GM19043 (cell line): ENCODE measurements around the gene ATG2B.

Experiments used
- ATAC-seq: cut with Tn5 transposase; IDR thresholded peaks from one replicate; pipeline ENCODE4 v1.9.1; 2021; ENCODE audit warnings: low read depth; ENCODE audit not compliant: unreplicated experiment

Gene ATG2B

DNA sequence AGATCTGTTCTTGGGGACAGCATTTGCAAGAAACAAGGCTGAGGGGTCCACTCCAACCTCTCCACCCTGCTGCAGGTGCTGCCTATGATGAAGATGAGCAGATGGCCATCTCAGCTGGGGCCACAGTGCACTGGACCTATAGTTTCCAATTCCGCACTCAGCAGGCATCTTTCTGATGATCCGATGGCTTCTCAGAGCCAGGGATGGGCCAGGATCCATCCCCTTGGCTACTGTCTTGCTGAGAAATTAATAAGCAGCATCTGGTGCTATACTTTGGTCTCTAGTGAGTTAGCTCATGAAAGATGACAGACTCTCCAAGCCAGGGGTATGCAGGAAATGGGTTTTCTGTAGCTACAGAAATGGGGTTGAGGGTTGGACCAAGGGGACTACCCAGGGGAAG is 125.5 kb downstream of the ATG2B start:
- ATAC-seq = no peak

DNA sequence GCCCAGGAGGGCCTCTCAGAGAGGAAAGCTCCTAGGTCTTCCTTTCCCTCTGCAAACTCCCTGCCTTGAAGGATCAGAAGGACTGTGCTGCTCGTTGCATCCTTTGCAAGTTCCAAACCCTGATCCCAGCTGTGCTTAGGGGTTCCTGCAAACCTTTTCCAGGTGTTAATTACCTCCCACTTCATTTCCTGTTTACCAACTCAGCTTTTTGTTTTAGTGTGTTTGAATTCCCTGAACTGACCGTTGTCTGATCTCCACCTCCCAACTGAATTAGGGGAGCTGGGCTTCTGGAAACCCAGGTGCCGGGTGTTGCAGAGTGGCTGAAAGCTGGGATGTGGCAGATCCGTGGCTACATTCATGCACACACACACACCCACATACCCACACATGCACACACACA is 127.7 kb downstream of the ATG2B start:
- no peak for ATAC-seq

DNA sequence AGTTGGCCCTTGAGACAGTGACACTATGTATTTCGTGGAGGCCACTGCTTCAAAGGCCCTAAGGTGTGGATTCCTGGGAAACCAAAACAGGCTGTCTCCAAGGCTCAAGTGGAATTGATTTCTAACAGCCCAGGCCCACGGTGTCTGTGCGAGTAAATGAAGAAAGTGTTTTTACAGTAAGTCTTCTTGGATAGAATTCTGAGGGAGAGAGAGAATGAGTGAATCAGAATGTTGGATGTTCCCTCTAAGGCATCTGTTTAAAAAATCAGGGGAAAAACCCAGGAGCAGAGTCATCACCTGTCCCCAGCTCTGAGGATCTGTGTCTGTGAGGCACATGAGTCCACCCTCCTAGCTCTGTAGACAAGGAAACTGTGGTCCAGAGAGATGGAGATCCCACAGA is 129.5 kb downstream of the ATG2B start:
- no peak for ATAC-seq

DNA sequence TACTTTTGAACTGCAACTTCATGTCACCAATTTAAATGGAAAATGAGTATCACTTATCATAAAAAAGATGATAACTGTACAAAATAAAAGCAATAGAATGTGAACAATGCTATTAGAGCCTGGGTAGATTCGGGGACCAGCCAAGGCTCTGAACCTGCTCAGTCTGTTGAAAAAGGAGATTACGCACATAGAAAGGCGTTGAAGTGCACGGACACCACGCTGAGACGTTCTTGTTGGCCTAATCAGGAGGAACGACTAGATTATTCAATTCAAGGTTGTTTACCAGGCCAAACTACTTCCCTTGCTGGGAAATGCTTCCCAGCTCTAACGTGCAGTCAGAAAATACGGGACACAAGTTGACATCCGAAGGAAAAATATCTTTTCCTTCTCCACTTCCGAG is 130.6 kb downstream of the ATG2B start:
- no peak for ATAC-seq

DNA sequence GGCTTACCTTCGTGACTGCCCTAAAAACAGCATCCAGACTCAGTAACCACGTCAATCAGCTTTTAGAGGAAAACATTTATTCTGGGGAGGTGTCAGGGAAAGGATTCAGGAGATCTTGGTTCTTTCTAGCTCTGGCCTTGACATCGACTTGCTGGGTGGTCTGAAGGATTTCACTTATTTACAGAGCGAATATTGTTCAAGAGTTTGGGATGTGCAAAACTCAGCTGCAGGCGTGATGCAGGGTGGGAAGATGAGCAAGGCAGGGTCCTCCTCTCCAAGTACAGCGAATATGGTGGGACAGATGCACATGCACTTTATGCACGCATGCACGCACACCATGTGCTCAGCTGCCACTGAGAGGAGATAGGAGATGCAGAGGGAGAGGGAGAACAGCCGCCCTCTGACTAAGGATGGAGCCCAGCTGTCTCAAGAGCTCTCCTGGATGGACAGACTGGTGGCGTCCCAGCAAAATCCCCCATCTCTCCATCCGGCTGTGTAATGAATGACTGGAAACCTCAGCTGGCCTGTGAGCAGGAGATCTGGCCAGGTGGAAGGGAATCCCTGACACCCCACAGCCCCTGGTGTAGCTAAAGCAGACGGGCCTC is 131.5 kb downstream of the ATG2B start:
- no peak for ATAC-seq

DNA sequence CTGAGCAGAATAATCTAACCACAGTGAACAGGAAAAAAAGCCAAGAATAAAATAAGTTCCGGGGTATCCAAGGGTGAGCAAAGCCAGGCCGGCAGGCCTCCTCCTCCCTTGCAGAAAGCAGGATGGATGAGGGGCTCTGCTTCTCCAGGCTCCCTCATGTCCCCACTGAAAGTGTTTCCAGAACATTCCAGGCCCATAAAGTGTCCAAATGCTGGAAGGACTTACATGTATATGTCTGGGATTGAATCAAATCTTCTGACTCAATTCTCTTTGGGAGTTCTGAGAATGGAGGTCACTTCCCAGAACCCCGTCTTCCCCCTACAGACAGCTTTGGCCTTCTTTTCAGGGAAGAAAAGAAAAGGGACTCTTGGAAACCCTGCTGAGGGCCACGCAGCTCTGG is 132.1 kb downstream of the ATG2B start:
- ATAC-seq = no peak

DNA sequence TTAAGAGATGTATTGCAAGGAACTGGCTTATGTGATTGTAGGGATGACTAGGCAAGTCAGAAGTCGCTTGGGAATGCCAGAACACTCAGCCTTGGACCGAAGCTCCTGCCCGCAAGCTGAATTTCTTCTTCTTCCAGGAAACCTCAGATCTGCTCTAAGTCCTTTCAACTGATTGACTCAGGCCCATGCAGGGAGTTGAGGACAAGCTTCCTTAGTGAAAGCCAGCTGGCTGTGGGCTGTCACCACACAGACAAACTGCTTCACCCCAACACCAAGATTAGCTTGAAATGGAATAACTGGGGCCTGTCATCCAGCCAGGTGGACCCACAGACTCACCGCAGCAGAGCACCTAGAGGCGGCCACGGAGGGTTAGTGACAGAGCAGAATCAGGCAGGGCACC is 133.8 kb downstream of the ATG2B start:
- no peak for ATAC-seq
